ENCODE data around the gene PTEN. TPM values are rescaled to one million over a fixed set of nuclear protein-coding genes. Genes with fewer than 3 reads are reported as not detected.

PTEN gene
- total RNA-seq, 1 donor: 169 TPM

DNA sequence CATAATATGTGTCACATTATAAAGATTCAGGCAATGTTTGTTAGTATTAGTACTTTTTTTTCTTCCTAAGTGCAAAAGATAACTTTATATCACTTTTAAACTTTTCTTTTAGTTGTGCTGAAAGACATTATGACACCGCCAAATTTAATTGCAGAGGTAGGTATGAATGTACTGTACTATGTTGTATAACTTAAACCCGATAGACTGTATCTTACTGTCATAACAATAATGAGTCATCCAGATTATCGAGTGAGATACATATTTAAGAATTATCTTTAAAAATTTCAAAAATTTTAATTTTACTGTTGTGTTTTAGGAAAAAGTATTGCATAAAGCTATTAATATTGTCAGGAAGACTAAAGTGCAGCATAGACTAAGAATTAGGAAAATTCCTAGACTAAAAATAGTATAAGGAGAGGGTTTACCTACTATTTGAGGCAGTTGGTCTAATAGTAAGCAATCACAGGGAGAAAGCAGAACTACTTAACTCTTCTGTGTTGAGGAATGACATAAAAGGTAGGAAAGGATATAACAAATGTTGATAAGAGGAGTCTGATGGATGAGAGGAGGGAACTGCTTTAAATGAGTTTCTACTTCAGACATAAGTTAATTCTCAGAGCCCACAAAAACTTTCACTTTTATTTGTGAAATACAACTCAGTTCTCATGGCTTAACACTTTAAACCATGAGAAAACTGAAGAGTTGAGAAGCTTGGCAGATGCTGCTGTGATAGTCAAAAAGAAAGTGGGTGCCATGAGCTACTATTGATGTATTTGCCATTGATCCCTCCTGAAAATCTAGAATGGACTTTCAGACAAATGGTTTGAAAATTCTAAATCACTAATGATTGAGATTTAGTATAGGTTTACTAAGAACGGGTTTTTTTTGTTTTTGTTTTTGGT is 67.8 kb downstream of the PTEN start:
- TF ChIP-seq, protein P1, sequence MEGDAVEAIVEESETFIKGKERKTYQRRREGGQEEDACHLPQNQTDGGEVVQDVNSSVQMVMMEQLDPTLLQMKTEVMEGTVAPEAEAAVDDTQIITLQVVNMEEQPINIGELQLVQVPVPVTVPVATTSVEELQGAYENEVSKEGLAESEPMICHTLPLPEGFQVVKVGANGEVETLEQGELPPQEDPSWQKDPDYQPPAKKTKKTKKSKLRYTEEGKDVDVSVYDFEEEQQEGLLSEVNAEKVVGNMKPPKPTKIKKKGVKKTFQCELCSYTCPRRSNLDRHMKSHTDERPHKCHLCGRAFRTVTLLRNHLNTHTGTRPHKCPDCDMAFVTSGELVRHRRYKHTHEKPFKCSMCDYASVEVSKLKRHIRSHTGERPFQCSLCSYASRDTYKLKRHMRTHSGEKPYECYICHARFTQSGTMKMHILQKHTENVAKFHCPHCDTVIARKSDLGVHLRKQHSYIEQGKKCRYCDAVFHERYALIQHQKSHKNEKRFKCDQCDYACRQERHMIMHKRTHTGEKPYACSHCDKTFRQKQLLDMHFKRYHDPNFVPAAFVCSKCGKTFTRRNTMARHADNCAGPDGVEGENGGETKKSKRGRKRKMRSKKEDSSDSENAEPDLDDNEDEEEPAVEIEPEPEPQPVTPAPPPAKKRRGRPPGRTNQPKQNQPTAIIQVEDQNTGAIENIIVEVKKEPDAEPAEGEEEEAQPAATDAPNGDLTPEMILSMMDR (IDR thresholded peaks at IDR 0.05; ENCODE audit: extremely low read depth, low read depth, low read length): no peak
- H3K27me3 ChIP-seq (ENCODE audit: insufficient read depth, low read length): no peaks in the 10 kb centered on the region
- DNase-seq (ENCODE audit: insufficient read length, low spot score, missing footprints): no peak

DNA sequence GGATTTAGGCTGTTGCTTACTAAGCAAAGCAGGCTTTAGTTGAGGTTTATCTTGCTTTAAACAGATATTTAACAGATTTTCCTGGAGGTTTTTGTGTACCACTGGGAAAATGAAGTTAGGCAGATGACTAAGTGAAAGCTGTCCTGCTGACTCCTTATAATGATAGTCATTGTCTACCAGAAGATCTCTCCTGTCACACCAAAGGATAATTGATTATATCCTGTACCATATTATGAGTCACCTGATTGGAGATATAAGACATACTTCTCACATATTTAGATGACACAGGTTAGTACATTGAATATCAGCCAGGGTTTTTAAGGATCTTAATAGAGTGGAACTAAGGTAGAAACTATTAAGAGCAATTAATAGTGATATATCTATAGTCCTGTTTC is 68.4 kb downstream of the PTEN start:
- Histone ChIP-seq H3K9me3 (ENCODE audit: low read depth, low read length) (no peaks in the 10 kb centered on the region), H3K79me2 (ENCODE audit: insufficient read depth, low read length) (peaks cover 67% of the 10 kb centered on the region), H3K4me2 (ENCODE audit: insufficient read depth, low read length) (peak overlapping the region; percentile 47), H2AFZ (ENCODE audit: low read length) (no peak overlapping the region), H3K27ac (ENCODE audit: low read depth, low read length) (peak overlapping the region; percentile 67), H3K4me1 (ENCODE audit: insufficient read depth, low read length) (peaks cover 52% of the 10 kb centered on the region), H3K27me3 (ENCODE audit: insufficient read depth, low read length) (no peaks in the 10 kb centered on the region), H3K36me3 (ENCODE audit: insufficient read depth, low read length) (peaks cover 5% of the 10 kb centered on the region), H3K4me3 (ENCODE audit: insufficient read depth, low read length) (no peak overlapping the region), H4K20me1 (ENCODE audit: insufficient read depth, low read length) (peaks cover 19% of the 10 kb centered on the region)
- TF ChIP-seq, protein P1 (IDR thresholded peaks at IDR 0.05; ENCODE audit: extremely low read depth, low read depth, low read length): no peak
- peak; percentile 41 for DNase-seq (ENCODE audit: insufficient read length, low spot score, missing footprints)

More for the DNA sequence above, 67.8 kb downstream of the PTEN start:
- peak overlapping the region; percentile 67 for H3K27ac ChIP-seq (ENCODE audit: low read depth, low read length)
- peak overlapping the region; percentile 47 for H3K4me2 ChIP-seq (ENCODE audit: insufficient read depth, low read length)
- peaks cover 23% of the 10 kb centered on the region for H4K20me1 ChIP-seq (ENCODE audit: insufficient read depth, low read length)
- no peak overlapping the region for H2AFZ ChIP-seq (ENCODE audit: low read length)
- H3K79me2 ChIP-seq (ENCODE audit: insufficient read depth, low read length): peaks cover 70% of the 10 kb centered on the region
- H3K4me1 ChIP-seq (ENCODE audit: insufficient read depth, low read length): peaks cover 53% of the 10 kb centered on the region
- peaks cover 5% of the 10 kb centered on the region for H3K36me3 ChIP-seq (ENCODE audit: insufficient read depth, low read length)
- no peak overlapping the region for H3K4me3 ChIP-seq (ENCODE audit: insufficient read depth, low read length)
- no peaks in the 10 kb centered on the region for H3K9me3 ChIP-seq (ENCODE audit: low read depth, low read length)

DNA sequence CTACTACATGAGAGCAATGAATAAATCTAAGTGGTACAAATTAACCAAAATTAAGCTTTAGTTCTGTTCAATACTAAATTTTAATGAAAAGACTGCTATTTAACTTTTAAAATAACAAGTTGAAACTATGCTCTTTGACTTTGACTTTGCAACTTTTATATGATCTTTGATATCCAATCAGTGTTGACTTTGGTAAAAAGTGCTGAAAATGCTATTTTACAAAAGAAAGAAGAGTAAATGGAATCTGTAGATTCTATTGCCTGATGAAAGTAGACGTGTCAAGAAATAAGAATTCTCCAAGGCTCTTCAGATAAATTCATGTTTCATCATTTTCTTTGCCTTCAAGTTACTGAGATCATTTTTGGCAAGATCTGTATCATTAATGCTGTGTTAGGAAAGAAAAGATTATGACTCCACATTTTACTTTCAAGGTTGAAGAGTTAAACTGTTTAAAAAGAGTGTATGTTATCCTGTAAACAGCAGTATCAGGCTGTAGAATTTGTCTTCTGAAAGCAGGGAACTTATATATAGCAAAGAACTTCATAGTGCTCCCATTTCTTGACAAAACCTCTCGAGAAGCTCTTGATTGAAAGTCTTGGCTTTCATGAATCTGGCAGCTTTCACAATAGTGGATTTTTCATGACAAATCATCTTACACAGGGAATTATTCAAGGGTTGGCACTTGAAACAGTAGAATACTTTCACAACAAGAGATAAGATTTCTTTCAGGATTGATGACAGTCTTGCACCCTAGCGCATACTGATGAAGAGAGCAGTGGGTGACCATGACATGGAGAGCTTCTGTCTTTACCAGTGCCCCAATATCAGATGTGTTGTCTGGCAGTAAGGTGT is 72.1 kb downstream of the PTEN start:
- Histone ChIP-seq H3K9me3 (ENCODE audit: low read depth, low read length) (no peaks in the 10 kb centered on the region), H4K20me1 (ENCODE audit: insufficient read depth, low read length) (peaks cover 13% of the 10 kb centered on the region), H3K4me1 (ENCODE audit: insufficient read depth, low read length) (peaks cover 57% of the 10 kb centered on the region), H2AFZ (ENCODE audit: low read length) (no peak overlapping the region), H3K27ac (ENCODE audit: low read depth, low read length) (peak overlapping the region; percentile 38), H3K4me2 (ENCODE audit: insufficient read depth, low read length) (peak overlapping the region; percentile 6), H3K4me3 (ENCODE audit: insufficient read depth, low read length) (no peak overlapping the region), H3K36me3 (ENCODE audit: insufficient read depth, low read length) (peaks cover 5% of the 10 kb centered on the region), H3K27me3 (ENCODE audit: insufficient read depth, low read length) (no peaks in the 10 kb centered on the region), H3K79me2 (ENCODE audit: insufficient read depth, low read length) (peaks cover 43% of the 10 kb centered on the region)
- DNase-seq (ENCODE audit: insufficient read length, low spot score, missing footprints): peak; percentile 11
- TF ChIP-seq, protein P1 (IDR thresholded peaks at IDR 0.05; ENCODE audit: extremely low read depth, low read depth, low read length): no peak

Data from osteoblast (primary cell).